Measurements from ENCODE around the gene MRGPRE.

The MRGPRE gene

GRCh38 chr11:3226846-3227567 is 5.2 kb downstream of the MRGPRE start:
- FAIRE-seq, result no peak

- FAIRE-seq, result no peak
Observed at GRCh38 chr11:3225826-3226750, 6.1 kb downstream of the MRGPRE start.

- FAIRE-seq, result no peak
Observed at GRCh38 chr11:3225159-3225758, 7.0 kb downstream of the MRGPRE start.

GRCh38 chr11:3224401-3225057 is 7.7 kb downstream of the MRGPRE start:
- no peak for FAIRE-seq

GRCh38 chr11:3223932-3224381 is 8.3 kb downstream of the MRGPRE start:
- FAIRE-seq, result no peak

GRCh38 chr11:3222941-3223915 is 9.0 kb downstream of the MRGPRE start:
- no peak for FAIRE-seq

- no peak for FAIRE-seq
Observed at GRCh38 chr11:3222003-3222855, 10.0 kb downstream of the MRGPRE start.

- FAIRE-seq, result peak; percentile 65
Observed at GRCh38 chr11:3221408-3222002, 10.7 kb downstream of the MRGPRE start.

- FAIRE-seq, result no peak
Observed at GRCh38 chr11:3220521-3221407, 11.5 kb downstream of the MRGPRE start.

- FAIRE-seq, result no peak
Observed at GRCh38 chr11:3220101-3220500, 12.1 kb downstream of the MRGPRE start.

- no peak for FAIRE-seq
Observed at GRCh38 chr11:3219281-3219892, 12.8 kb downstream of the MRGPRE start.

GRCh38 chr11:3218483-3219280 is 13.5 kb downstream of the MRGPRE start, which contains the start of gene MRGPRG:
TSS of gene MRGPRG (minus strand) at chr11:3218813. CDS start at chr11:3218813, 0 bp downstream.
- no peak for FAIRE-seq

- no peak for FAIRE-seq
Observed at GRCh38 chr11:3217818-3218482, 14.3 kb downstream of the MRGPRE start.

GRCh38 chr11:3216027-3216525 is 16.1 kb downstream of the MRGPRE start:
- FAIRE-seq, result no peak

GRCh38 chr11:3215346-3216026 is 16.7 kb downstream of the MRGPRE start:
- FAIRE-seq, result no peak

GRCh38 chr11:3214420-3214699 is 17.9 kb downstream of the MRGPRE start:
- no peak for FAIRE-seq
